ENCODE measurements around the gene SYMPK. TPM values are rescaled to one million over a fixed set of nuclear protein-coding genes. Genes with fewer than 3 reads are reported as not detected.
A peak's percentile ranks its signal among the peaks of the same experiment; 100 is the strongest.

SYMPK gene
- total RNA-seq, 4 donors from 2014 or later, result 25.5 to 35.6 (median 30.8) TPM

DNA sequence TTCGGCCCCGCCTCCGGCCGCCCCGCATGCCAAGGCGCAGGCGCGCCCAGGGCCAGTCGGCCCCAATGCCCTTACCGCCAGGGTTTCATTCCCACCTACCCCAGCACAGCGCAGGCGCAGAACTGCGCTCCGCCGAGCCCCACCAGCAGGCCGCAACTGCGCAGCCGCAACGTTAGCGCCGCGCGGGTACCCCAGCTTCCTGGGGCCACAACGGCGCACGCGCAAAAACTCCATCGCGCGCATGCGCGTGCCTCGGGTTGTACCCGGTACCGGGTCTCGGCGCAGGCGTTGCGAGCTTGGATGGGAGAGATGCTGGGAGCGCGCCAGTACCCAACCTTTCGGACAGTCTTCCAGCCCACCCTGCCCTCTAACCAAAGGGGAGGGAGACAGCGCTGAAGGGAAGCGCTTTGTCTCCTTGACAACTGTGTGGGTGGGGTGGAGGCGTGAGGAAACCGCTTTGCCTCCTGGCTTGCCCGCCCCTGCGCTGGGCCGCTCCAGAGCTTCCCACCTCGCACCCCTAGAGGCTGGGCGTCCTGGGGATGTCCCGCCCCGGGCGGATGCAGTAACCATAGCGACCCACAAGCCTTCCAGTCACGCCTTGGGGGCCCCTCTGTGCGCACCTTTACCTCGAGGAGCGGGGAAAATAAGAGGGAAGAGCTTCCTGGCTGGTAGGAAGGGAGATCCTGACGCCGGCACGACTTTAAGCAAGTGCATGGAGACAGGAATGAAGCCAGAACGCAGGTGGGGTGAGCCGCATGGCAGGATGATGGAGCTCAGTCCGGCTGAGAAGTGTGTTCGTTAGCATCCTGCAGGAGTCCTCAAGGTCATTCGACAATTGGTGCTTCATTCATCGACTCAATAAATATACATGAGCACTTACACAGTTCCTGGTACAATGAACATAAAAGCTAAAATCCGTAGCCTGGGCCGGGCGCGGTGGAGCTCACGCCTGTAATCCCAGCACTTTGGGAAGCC is 40.0 kb upstream of the SYMPK start:
- WGBS, 2 donors (ENCODE audit: low coverage in 1 of 2), result 5% methylated on average over 10 of the region's 73 CpGs; no CpG with 5 or more reads in 1 of the 2 donors
- H3K4me3 ChIP-seq, result peak overlapping the region; percentile 74 to 80
- peaks cover 0 to 29% (median 8%) of the 10 kb centered on the region in 3 donors for H3K4me1 ChIP-seq
- H3K27ac ChIP-seq, result peak overlapping the region; percentile 31 to 88 (median 82)
- peaks cover 12% of the 10 kb centered on the region for H3K27me3 ChIP-seq
- peak; percentile 98 for ATAC-seq
- no peaks in the 10 kb centered on the region for H3K9me3 ChIP-seq
- TF ChIP-seq, protein P1, sequence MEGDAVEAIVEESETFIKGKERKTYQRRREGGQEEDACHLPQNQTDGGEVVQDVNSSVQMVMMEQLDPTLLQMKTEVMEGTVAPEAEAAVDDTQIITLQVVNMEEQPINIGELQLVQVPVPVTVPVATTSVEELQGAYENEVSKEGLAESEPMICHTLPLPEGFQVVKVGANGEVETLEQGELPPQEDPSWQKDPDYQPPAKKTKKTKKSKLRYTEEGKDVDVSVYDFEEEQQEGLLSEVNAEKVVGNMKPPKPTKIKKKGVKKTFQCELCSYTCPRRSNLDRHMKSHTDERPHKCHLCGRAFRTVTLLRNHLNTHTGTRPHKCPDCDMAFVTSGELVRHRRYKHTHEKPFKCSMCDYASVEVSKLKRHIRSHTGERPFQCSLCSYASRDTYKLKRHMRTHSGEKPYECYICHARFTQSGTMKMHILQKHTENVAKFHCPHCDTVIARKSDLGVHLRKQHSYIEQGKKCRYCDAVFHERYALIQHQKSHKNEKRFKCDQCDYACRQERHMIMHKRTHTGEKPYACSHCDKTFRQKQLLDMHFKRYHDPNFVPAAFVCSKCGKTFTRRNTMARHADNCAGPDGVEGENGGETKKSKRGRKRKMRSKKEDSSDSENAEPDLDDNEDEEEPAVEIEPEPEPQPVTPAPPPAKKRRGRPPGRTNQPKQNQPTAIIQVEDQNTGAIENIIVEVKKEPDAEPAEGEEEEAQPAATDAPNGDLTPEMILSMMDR (IDR thresholded peaks at IDR 0.05), result peak in 2 of 4 experiments; percentile 23 to 26
- TF ChIP-seq POLR2AphosphoS5 (IDR thresholded peaks at IDR 0.05) (peak; percentile 34), EP300 (IDR thresholded peaks at IDR 0.05) (no peak), POLR2A (IDR thresholded peaks at IDR 0.05) (peak; percentile 51 to 54)
- peaks cover 0 to 19% of the 10 kb centered on the region in 2 donors for H3K36me3 ChIP-seq

DNA sequence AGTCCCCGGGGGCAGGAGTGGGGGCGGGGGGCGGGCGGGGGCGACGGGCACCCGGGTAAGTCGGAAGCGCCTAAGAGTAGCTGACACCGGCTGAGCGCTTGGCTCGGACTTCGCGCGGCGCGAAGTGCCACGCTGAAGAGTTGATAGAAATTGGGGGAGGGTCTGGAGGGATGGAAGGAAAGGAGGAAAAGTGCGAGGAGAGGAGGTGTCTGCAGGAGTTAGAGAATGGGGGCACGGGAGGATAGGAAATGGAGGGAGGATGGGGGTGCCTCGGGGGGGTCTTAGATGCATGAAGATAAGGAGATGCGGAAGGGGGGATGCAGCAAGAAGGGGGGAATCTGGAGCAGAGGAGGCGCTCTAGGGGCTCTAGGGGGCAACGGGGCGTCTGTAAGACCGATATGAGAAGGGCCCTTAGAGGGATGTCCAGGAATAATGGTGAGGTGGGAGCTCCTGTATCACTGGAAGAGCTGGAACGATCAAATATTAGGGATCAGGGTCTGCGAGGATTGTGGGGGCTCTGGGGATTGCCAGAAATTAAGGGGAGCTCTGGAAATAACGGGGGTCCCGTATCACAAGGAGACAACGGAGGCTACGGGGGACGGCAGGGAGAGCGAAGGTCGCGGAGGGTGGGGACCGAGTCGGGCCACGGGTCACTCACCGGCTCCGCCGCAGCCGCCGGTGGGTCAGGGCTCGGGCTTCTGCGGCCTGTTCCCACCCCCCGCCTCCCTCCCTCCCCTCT is 39.1 kb upstream of the SYMPK start, which contains the start of gene MYPOP:
Gene MYPOP, minus strand, starts transcription at position 702 of the 739 bp plus-strand sequence. CDS start 840 bp downstream, outside the sequence.
- peak within 1 kb of the TSS; percentile 31 to 88 (median 82) for H3K27ac ChIP-seq
- WGBS, 2 donors (ENCODE audit: low coverage in 1 of 2), result 1 to 2% methylated on average over 16 to 20 of the region's 47 CpGs

DNA sequence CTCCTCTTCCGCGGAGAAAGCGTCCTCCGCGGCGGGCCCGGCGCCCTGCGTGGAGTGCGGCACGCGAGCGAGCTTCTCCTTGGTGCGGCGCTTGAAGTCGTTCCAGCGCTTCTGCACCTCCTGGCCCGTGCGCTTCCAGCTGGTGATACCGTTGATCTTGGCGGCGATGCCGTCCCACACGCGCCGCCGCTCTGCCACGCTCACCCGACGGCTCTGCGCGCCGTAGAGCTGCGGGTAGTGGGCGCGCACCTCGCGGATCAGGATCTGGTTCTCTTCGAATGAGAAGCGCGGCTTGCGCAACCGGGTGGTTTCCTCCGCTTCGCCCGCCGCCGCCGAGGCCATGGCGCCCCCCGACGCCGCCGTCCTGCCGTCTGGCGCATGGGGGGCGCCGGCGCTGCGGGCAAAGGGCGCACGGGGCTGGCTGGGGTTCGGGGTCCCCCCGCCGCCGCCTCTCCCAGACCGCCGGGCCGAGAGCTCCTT is 38.5 kb upstream of the SYMPK start:
- ATAC-seq, result no peak
- Histone ChIP-seq H3K9me3 (no peaks in the 10 kb centered on the region), H3K36me3 (peaks cover 0 to 30% of the 10 kb centered on the region in 2 donors), H3K4me1 (peaks cover 0 to 29% (median 8%) of the 10 kb centered on the region in 3 donors), H3K27ac (peak overlapping the region in 2 of 4 donors; percentile 77 to 88), H3K27me3 (peaks cover 6% of the 10 kb centered on the region), H3K4me3 (peak overlapping the region; percentile 74 to 80)
- WGBS, 2 donors (ENCODE audit: low coverage in 1 of 2), result no CpG with 5 or more reads among the region's 69 CpGs
- TF ChIP-seq, protein P1 (IDR thresholded peaks at IDR 0.05), result peak in 1 of 4 experiments; percentile 11
- TF ChIP-seq POLR2A (IDR thresholded peaks at IDR 0.05), result no peak
- no peak for TF ChIP-seq EP300 (IDR thresholded peaks at IDR 0.05)

More for the DNA sequence above, 39.1 kb upstream of the SYMPK start, which contains the start of gene MYPOP:
- Histone ChIP-seq H3K4me3 (peak within 1 kb of the TSS; percentile 74 to 80), H3K9me3 (no peaks in the 10 kb centered on the region), H3K36me3 (peaks cover 0 to 27% of the 10 kb centered on the region in 2 donors), H3K27me3 (peaks cover 12% of the 10 kb centered on the region), H3K4me1 (peaks cover 0 to 29% (median 8%) of the 10 kb centered on the region in 3 donors)
- ATAC-seq, result no peak
- TF ChIP-seq POLR2A (IDR thresholded peaks at IDR 0.05) (no peak), EP300 (IDR thresholded peaks at IDR 0.05) (no peak), POLR2AphosphoS5 (IDR thresholded peaks at IDR 0.05) (no peak)
- TF ChIP-seq, protein P1 (IDR thresholded peaks at IDR 0.05), result no peak

DNA sequence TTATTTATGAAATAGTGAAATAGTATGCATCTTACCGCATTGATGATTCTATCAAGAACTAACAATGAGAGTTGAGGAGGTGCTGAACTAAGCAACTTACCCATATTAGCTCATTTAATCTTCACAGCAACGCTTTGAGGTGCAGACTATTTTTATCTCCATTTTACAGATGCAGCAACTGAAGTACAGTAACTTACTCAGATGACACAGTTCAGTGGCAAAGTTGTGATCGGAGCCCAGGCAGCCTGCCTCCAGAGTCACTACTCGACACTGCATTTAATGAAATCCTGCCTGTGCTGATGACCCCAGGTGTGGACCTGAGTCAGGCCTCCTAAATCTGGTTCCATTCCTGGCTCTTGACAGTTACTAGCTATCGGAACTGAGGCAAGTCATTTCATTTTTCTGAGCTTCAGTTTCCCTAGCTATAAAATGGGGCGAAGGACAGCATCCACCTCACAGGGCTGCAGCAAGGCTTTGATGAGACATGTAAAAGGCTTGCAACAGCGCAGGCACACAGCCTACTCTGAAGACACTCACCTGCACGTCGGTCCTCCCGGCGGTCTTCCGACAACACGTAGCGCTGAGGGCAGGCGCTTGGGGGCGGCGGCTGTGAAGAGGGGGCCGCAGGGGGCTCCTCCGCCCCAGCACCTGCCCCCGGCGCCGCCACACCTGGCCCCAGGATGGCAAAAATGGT is 37.9 kb upstream of the SYMPK start:
- ATAC-seq, result no peak
- 82 to 83% methylated on average over 5 to 6 of the region's 22 CpGs for WGBS, 2 donors (ENCODE audit: low coverage in 1 of 2)
- peaks cover 0 to 35% of the 10 kb centered on the region in 2 donors for H3K36me3 ChIP-seq
- H3K4me3 ChIP-seq, result peak overlapping the region in 1 of 2 donors; percentile 74
- H3K4me1 ChIP-seq, result peaks cover 0 to 29% (median 8%) of the 10 kb centered on the region in 3 donors
- TF ChIP-seq POLR2AphosphoS5 (IDR thresholded peaks at IDR 0.05), result no peak
- no peak for TF ChIP-seq POLR2A (IDR thresholded peaks at IDR 0.05)
- TF ChIP-seq, protein P1 (IDR thresholded peaks at IDR 0.05), result no peak
- TF ChIP-seq EP300 (IDR thresholded peaks at IDR 0.05), result no peak
- peak overlapping the region in 2 of 4 donors; percentile 77 to 88 for H3K27ac ChIP-seq
- H3K9me3 ChIP-seq, result no peaks in the 10 kb centered on the region
- peaks cover 3% of the 10 kb centered on the region for H3K27me3 ChIP-seq

Data from gastroesophageal sphincter (tissue), 4 donors.